HepG2 (cell line): Measurements from ENCODE around the gene CDH13. TPM values are rescaled to one million over a fixed set of nuclear protein-coding genes. Genes with fewer than 3 reads are reported as not detected.
A peak's percentile ranks its signal among the peaks of the same experiment; 100 is the strongest.

ENCODE experiments used
- AGO2 ChIP-seq: fragments of 200-400 bp; formaldehyde crosslinking; optimal IDR thresholded peaks from 2 replicates; pipeline ENCODE3; 2017; ENCODE audit warnings: mild to moderate bottlenecking, low read depth, low read length, moderate library complexity
- ARNTL ChIP-seq: sonication (generic); formaldehyde crosslinking; IDR thresholded peaks from 2 replicates; pipeline ENCODE4 v1.4.0; 2020; ENCODE audit warnings: mild to moderate bottlenecking, missing genetic modification reagents
- ATF7-NPFF ChIP-seq: sonication (generic); formaldehyde crosslinking; IDR thresholded peaks from 2 replicates; pipeline ENCODE4 v1.8.1; 2023; ENCODE audit warnings: mild to moderate bottlenecking, low read depth, missing genetic modification reagents, moderate library complexity
- HNRNPL ChIP-seq: fragments of 200-400 bp; formaldehyde crosslinking; IDR thresholded peaks from 2 replicates; pipeline ENCODE4 v1.6.1; 2017; ENCODE audit warnings: mild to moderate bottlenecking, low read depth, low read length
- JDP2 ChIP-seq: sonication (generic); formaldehyde crosslinking; IDR thresholded peaks from 2 replicates; pipeline ENCODE4 v1.8.1; 2022; ENCODE audit warnings: missing genetic modification reagents, borderline replicate concordance
- JUNB ChIP-seq: sonication (generic); formaldehyde crosslinking; IDR thresholded peaks from 2 replicates; pipeline ENCODE4 v1.8.0; 2022; ENCODE audit warnings: missing genetic modification reagents, mild to moderate bottlenecking, borderline replicate concordance
- KDM5A ChIP-seq: fragments of 200-600 bp; sonication (generic); IDR thresholded peaks from 2 replicates; pipeline ENCODE4 v1.7.0; 2018; ENCODE audit warnings: antibody characterized with exemption, mild to moderate bottlenecking, low read length, borderline replicate concordance
- KDM5B ChIP-seq: sonication (generic); formaldehyde crosslinking; IDR thresholded peaks from 2 replicates; pipeline ENCODE4 v1.4.0; 2020; ENCODE audit warnings: missing genetic modification reagents, mild to moderate bottlenecking, borderline replicate concordance
- MAFK ChIP-seq, 2 experiments: IDR thresholded peaks in 1 of 2; conservative IDR thresholded peaks in 1 of 2; 2 replicates each; pipeline ENCODE4 v1.6.1; 2011; ENCODE audit warnings: improper control_type of control experiment in 2 of 2, low read length in 2 of 2
- PCBP1 ChIP-seq: fragments of 200-400 bp; formaldehyde crosslinking; IDR thresholded peaks from 2 replicates; pipeline ENCODE4 v1.6.1; 2017; ENCODE audit warnings: mild to moderate bottlenecking, low read depth, low read length, borderline replicate concordance
- TGIF2 ChIP-seq: IDR thresholded peaks from 2 replicates; pipeline ENCODE4 v1.6.1; 2016; ENCODE audit warnings: control low read depth, missing compliant biosample characterization
- ZIK1 ChIP-seq: sonication (generic); formaldehyde crosslinking; IDR thresholded peaks from 2 replicates; pipeline ENCODE4 v1.5.0; 2020; ENCODE audit warnings: mild to moderate bottlenecking, low read depth, missing genetic modification reagents, borderline replicate concordance
- ZNF329 ChIP-seq: sonication (generic); formaldehyde crosslinking; IDR thresholded peaks from 2 replicates; pipeline ENCODE4 v1.9.0; 2021; ENCODE audit warnings: low read depth, mild to moderate bottlenecking, missing genetic modification reagents
- ZNF331 ChIP-seq: sonication (generic); formaldehyde crosslinking; IDR thresholded peaks from 2 replicates; pipeline ENCODE4 v1.4.0; 2020; ENCODE audit warnings: missing genetic modification reagents
- ZNF547 ChIP-seq: sonication (generic); formaldehyde crosslinking; IDR thresholded peaks from 2 replicates; pipeline ENCODE4 v1.5.1; 2020; ENCODE audit warnings: mild to moderate bottlenecking, missing genetic modification reagents
- ZNF775 ChIP-seq: sonication (generic); formaldehyde crosslinking; IDR thresholded peaks from 2 replicates; pipeline ENCODE4 v1.4.0; 2020; ENCODE audit warnings: missing genetic modification reagents, mild to moderate bottlenecking, moderate library complexity, borderline replicate concordance
- ZNF883 ChIP-seq: sonication (generic); formaldehyde crosslinking; IDR thresholded peaks from 2 replicates; pipeline ENCODE4 v1.5.1; 2020; ENCODE audit warnings: mild to moderate bottlenecking, missing genetic modification reagents; ENCODE audit errors: not compliant biosample characterization
- ZNF891 ChIP-seq: sonication (generic); formaldehyde crosslinking; IDR thresholded peaks from 2 replicates; pipeline ENCODE4 v1.5.0; 2020; ENCODE audit warnings: mild to moderate bottlenecking, missing genetic modification reagents
- polyA plus RNA-seq, 8 experiments: library from polyadenylated mRNA; depleted of rRNA in 3 of 8; stranded (reverse) in 7 of 8; unstranded in 1 of 8; fragments of >200 nt; fragmentation: Illumina TruSeq in 4 of 8; extraction: Trizol in 4 of 8; gene quantifications; 2 replicates each; pipeline versions ENCODE4 v1.2.1 to v1.2.3, GENCODE V29; 2011 to 2016; ENCODE audit warnings: low read depth in 4 of 8, missing spikeins in 1 of 8, mixed read lengths in 1 of 8; ENCODE audit not compliant: insufficient read depth in 1 of 8
- total RNA-seq, 5 experiments: library from RNA; depleted of rRNA; stranded (reverse); fragments of >200 nt; fragmentation: Illumina TruSeq; extraction: Trizol; gene quantifications; 2 replicates each; pipeline ENCODE4 v1.2.3, GENCODE V29; 2016; ENCODE audit warnings: low read depth in 1 of 5
- TF ChIP-seq, protein P1 (sequence below): sonication (generic); formaldehyde crosslinking; IDR thresholded peaks from 2 replicates; pipeline ENCODE4 v1.4.0; 2020; ENCODE audit warnings: missing genetic modification reagents, low read depth, mild to moderate bottlenecking, borderline replicate concordance
- TF ChIP-seq, protein P2 (sequence below): sonication (generic); formaldehyde crosslinking; IDR thresholded peaks from 2 replicates; pipeline ENCODE4 v1.8.0; 2022; ENCODE audit warnings: mild to moderate bottlenecking, missing genetic modification reagents
- TF ChIP-seq, protein P3 (sequence below), 2 experiments: IDR thresholded peaks; 2 replicates each; pipeline ENCODE4 v1.6.1; 2011 to 2012; ENCODE audit warnings: low read length in 2 of 2, borderline replicate concordance in 1 of 2, low read depth in 1 of 2, mild to moderate bottlenecking in 1 of 2, moderate library complexity in 1 of 2
- TF ChIP-seq, protein P4 (sequence below): IDR thresholded peaks from 2 replicates; pipeline ENCODE4 v1.6.1; 2018; ENCODE audit warnings: missing genetic modification reagents

CDH13 gene
- total and polyA plus RNA-seq, 2 of the 13 experiments (the other 11 are each of a cell fraction or from before 2014, with no cell fraction given): not detected

DNA sequence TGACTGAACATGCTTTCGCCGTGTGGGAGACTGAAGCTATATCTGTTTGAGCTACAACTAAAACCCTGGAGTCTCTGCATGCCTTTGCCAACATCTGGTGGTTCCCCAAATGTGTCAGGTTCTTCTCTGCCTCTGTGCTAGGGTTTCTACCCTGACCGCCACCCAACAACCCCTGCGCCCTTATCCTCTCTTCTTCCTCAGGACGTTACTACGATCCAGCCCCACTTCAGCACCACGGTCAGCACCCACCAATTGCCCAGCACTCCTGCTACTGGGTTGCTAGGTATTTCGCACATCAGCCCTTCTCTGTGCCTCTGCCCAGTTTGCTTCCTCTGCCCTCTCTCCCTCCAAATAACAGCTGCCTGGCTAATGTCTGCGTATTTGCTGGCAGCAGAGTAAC, 1074.7 kb downstream of the CDH13 start (continued):
- TF ChIP-seq, protein P1, sequence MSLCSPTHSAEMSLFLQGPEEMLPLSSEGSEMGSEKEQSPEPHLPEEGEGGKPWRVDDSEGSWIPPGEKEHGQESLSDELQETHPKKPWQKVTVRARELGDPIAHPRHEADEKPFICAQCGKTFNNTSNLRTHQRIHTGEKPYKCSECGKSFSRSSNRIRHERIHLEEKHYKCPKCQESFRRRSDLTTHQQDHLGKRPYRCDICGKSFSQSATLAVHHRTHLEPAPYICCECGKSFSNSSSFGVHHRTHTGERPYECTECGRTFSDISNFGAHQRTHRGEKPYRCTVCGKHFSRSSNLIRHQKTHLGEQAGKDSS (CRISPR knock-in tag): no peak
- TF ChIP-seq AGO2 (no peak), JUNB (CRISPR knock-in tag) (peak; percentile 43; the same call in 1 of the 2 replicates), ZNF331 (peak; percentile 65), HNRNPL (no peak), JDP2 (CRISPR knock-in tag) (no peak), TGIF2 (CRISPR knock-in tag) (peak; percentile 64; the same call in 1 of the 2 replicates), ZIK1 (0 out of 2 replicates have a peak, but pooled peaks have one; percentile 43), ZNF891 (CRISPR knock-in tag) (peak; percentile 71; the same call in 1 of the 2 replicates), KDM5B (CRISPR knock-in tag) (no peak), PCBP1 (no peak), ZNF547 (CRISPR knock-in tag) (no peak), ZNF775 (CRISPR knock-in tag) (no peak), MAFK (conservative IDR thresholded peaks at IDR 0.05 in 1 of 2, IDR thresholded peaks at IDR 0.05 in 1 of 2; ENCODE audit: low read length in 2 of 2) (no peak), ARNTL (0 out of 2 replicates have a peak, but pooled peaks have one; percentile 41), KDM5A (no peak), ATF7-NPFF (CRISPR knock-in tag) (no peak), ZNF329 (CRISPR knock-in tag) (no peak), ZNF883 (CRISPR knock-in tag) (no peak)
- TF ChIP-seq, protein P2, sequence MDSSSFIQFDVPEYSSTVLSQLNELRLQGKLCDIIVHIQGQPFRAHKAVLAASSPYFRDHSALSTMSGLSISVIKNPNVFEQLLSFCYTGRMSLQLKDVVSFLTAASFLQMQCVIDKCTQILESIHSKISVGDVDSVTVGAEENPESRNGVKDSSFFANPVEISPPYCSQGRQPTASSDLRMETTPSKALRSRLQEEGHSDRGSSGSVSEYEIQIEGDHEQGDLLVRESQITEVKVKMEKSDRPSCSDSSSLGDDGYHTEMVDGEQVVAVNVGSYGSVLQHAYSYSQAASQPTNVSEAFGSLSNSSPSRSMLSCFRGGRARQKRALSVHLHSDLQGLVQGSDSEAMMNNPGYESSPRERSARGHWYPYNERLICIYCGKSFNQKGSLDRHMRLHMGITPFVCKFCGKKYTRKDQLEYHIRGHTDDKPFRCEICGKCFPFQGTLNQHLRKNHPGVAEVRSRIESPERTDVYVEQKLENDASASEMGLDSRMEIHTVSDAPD (CRISPR knock-in tag): no peak
- TF ChIP-seq, protein P3, sequence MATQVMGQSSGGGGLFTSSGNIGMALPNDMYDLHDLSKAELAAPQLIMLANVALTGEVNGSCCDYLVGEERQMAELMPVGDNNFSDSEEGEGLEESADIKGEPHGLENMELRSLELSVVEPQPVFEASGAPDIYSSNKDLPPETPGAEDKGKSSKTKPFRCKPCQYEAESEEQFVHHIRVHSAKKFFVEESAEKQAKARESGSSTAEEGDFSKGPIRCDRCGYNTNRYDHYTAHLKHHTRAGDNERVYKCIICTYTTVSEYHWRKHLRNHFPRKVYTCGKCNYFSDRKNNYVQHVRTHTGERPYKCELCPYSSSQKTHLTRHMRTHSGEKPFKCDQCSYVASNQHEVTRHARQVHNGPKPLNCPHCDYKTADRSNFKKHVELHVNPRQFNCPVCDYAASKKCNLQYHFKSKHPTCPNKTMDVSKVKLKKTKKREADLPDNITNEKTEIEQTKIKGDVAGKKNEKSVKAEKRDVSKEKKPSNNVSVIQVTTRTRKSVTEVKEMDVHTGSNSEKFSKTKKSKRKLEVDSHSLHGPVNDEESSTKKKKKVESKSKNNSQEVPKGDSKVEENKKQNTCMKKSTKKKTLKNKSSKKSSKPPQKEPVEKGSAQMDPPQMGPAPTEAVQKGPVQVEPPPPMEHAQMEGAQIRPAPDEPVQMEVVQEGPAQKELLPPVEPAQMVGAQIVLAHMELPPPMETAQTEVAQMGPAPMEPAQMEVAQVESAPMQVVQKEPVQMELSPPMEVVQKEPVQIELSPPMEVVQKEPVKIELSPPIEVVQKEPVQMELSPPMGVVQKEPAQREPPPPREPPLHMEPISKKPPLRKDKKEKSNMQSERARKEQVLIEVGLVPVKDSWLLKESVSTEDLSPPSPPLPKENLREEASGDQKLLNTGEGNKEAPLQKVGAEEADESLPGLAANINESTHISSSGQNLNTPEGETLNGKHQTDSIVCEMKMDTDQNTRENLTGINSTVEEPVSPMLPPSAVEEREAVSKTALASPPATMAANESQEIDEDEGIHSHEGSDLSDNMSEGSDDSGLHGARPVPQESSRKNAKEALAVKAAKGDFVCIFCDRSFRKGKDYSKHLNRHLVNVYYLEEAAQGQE (IDR thresholded peaks at IDR 0.05; ENCODE audit: borderline replicate concordance in 1 of 2, low read depth in 1 of 2, low read length in 2 of 2): peak in 1 of 2 experiments; percentile 97
- TF ChIP-seq, protein P4, sequence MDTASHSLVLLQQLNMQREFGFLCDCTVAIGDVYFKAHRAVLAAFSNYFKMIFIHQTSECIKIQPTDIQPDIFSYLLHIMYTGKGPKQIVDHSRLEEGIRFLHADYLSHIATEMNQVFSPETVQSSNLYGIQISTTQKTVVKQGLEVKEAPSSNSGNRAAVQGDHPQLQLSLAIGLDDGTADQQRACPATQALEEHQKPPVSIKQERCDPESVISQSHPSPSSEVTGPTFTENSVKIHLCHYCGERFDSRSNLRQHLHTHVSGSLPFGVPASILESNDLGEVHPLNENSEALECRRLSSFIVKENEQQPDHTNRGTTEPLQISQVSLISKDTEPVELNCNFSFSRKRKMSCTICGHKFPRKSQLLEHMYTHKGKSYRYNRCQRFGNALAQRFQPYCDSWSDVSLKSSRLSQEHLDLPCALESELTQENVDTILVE (CRISPR knock-in tag): peak; percentile 54; the same call in 1 of the 2 replicates
